Neural progenitor cell (in vitro differentiated cells): ENCODE data around the gene STAG1.

Source experiments
- EZH2 ChIP-seq: fragments of 200-600 bp; sonication (generic); IDR thresholded peaks from 2 replicates; pipeline ENCODE4 v1.6.1; 2017; ENCODE audit warnings: antibody characterized with exemption, mild to moderate bottlenecking, moderate library complexity
- TF ChIP-seq, protein P1 (sequence below): fragments of 200-600 bp; sonication (generic); IDR thresholded peaks from 2 replicates; pipeline ENCODE4 v1.5.1; 2017; ENCODE audit warnings: antibody characterized with exemption, mild to moderate bottlenecking

DNA sequence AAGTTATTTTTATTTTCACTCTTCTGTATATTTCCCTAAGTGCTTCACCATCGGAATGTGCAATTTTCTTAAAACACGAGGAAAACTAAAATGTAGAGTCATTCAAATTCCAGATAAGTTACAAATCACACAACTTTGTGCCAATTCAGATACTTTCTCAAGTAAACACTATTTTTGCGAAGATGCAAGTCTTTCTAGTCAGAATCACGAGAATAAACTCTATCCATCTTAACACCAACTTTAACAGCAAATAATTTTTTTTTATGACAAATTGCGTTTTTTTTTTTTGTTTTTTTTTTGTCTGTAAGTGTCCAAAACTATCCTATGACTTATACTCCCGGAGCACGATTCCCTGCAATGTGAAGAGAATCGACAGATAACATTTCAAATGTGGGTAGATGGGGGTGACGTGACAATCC, 1.3 kb downstream of the STAG1 start:
- TF ChIP-seq, protein P1, sequence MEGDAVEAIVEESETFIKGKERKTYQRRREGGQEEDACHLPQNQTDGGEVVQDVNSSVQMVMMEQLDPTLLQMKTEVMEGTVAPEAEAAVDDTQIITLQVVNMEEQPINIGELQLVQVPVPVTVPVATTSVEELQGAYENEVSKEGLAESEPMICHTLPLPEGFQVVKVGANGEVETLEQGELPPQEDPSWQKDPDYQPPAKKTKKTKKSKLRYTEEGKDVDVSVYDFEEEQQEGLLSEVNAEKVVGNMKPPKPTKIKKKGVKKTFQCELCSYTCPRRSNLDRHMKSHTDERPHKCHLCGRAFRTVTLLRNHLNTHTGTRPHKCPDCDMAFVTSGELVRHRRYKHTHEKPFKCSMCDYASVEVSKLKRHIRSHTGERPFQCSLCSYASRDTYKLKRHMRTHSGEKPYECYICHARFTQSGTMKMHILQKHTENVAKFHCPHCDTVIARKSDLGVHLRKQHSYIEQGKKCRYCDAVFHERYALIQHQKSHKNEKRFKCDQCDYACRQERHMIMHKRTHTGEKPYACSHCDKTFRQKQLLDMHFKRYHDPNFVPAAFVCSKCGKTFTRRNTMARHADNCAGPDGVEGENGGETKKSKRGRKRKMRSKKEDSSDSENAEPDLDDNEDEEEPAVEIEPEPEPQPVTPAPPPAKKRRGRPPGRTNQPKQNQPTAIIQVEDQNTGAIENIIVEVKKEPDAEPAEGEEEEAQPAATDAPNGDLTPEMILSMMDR, result no peak
- TF ChIP-seq EZH2, result no peak
